LNCAP (cell line): ENCODE results near the gene VPS13C.

Source experiments
- CTCF ChIP-seq: fragments of 450-650 bp; IDR thresholded peaks from 2 replicates; pipeline ENCODE4 v1.5.1; 2017; ENCODE audit warnings: mild to moderate bottlenecking

VPS13C gene

GRCh38 chr15:62069551-62069950 is 9.3 kb upstream of the VPS13C start:
- TF ChIP-seq CTCF: no peak

- TF ChIP-seq CTCF: no peak
Observed at GRCh38 chr15:62068810-62069167, 8.5 kb upstream of the VPS13C start.

- no peak for TF ChIP-seq CTCF
Observed at GRCh38 chr15:62068071-62068809, 8.0 kb upstream of the VPS13C start.

- no peak for TF ChIP-seq CTCF
Observed at GRCh38 chr15:62067448-62068044, 7.3 kb upstream of the VPS13C start.

- no peak for TF ChIP-seq CTCF
Observed at GRCh38 chr15:62066663-62067447, 6.6 kb upstream of the VPS13C start, which contains the start of gene C2CD4A. TSS of gene C2CD4A (plus strand) at chr15:62066977. CDS start at chr15:62067614, 637 bp downstream.

- TF ChIP-seq CTCF: no peak
Observed at GRCh38 chr15:62063825-62064635, 3.8 kb upstream of the VPS13C start.

- TF ChIP-seq CTCF: no peak
Observed at GRCh38 chr15:62060896-62061280, 641 bp upstream of the VPS13C start.
